DMS 273 (cell line): ENCODE measurements around the gene IFT20.
"Not testable (repeated sequence)": the region's sequence is repeated elsewhere in the genome, so short reads cannot be mapped to it uniquely, and the experiment has no call there.

Source experiments
- DNase-seq: peaks from one replicate; lab custom pipeline; 2025; ENCODE audit not compliant: unreplicated experiment; lab: John Stamatoyannopoulos, UW

The IFT20 gene

GRCh38 chr17:28364665-28365363 lies 29.5 kb upstream of the IFT20 start, which contains the start of gene SEBOX:
SEBOX (minus strand) TSS chr17:28365199; CDS start chr17:28365151, 48 bp downstream.
- no peak for DNase-seq

GRCh38 chr17:28363776-28364650 lies 28.7 kb upstream of the IFT20 start:
- DNase-seq: no peak

GRCh38 chr17:28363186-28363585 lies 27.9 kb upstream of the IFT20 start:
- no peak for DNase-seq

- no peak for DNase-seq
These were observed 22.6 kb upstream of the IFT20 start for GRCh38 chr17:28357901-28358197.

- peak; percentile 98 for DNase-seq
These were observed 22.0 kb upstream of the IFT20 start, which contains the start of gene POLDIP2 for GRCh38 chr17:28357061-28357900. POLDIP2 (minus strand) TSS chr17:28357527; CDS start chr17:28357448, 79 bp downstream.

- DNase-seq: no peak
These were observed 15.0 kb upstream of the IFT20 start for GRCh38 chr17:28350271-28350670.

- DNase-seq: no peak
These were observed 13.7 kb upstream of the IFT20 start for GRCh38 chr17:28348979-28349378.

GRCh38 chr17:28347261-28347891 lies 12.1 kb upstream of the IFT20 start:
- no peak for DNase-seq

- DNase-seq: peak; percentile 37
These were observed 11.5 kb upstream of the IFT20 start for GRCh38 chr17:28346746-28347246.

- no peak for DNase-seq
These were observed 10.9 kb upstream of the IFT20 start for GRCh38 chr17:28346199-28346580.

GRCh38 chr17:28345419-28346198 lies 10.3 kb upstream of the IFT20 start:
- DNase-seq: no peak

GRCh38 chr17:28344435-28344901 lies 9.2 kb upstream of the IFT20 start:
- no peak for DNase-seq

- DNase-seq: no peak
These were observed 8.7 kb upstream of the IFT20 start for GRCh38 chr17:28344011-28344410.

- DNase-seq: no peak
These were observed 8.2 kb upstream of the IFT20 start for GRCh38 chr17:28343491-28343932.

GRCh38 chr17:28342313-28342712 lies 7.0 kb upstream of the IFT20 start:
- DNase-seq: no peak

GRCh38 chr17:28341516-28341915 lies 6.2 kb upstream of the IFT20 start:
- DNase-seq: no peak

- DNase-seq: no peak
These were observed 5.1 kb upstream of the IFT20 start for GRCh38 chr17:28340374-28340773.

- no peak for DNase-seq
These were observed 4.2 kb upstream of the IFT20 start for GRCh38 chr17:28339431-28339830.

- not testable (repeated sequence) for DNase-seq
These were observed 3.5 kb upstream of the IFT20 start for GRCh38 chr17:28338769-28339212.
